Mesothelial cell of epicardium (in vitro differentiated cells): ENCODE measurements around the gene PHF2. TPM values are rescaled to one million over a fixed set of nuclear protein-coding genes. Genes with fewer than 3 reads are reported as not detected.

ENCODE experiments used
- DNase-seq, 2 experiments: peaks; one replicate each; pipeline ENCODE4 v3.0.0; 2021; ENCODE audit warnings: low spot score in 2 of 2; ENCODE audit not compliant: unreplicated experiment in 2 of 2
- H3K27ac Mint-ChIP-seq: 2 replicates; pipeline ENCODE4 v1.8.0; 2021; ENCODE audit warnings: mixed read lengths
- H3K27me3 Mint-ChIP-seq: 2 replicates; pipeline ENCODE4 v1.8.0; 2021; ENCODE audit warnings: low read depth, mixed read lengths
- H3K36me3 Mint-ChIP-seq: 2 replicates; pipeline ENCODE4 v1.8.0; 2021; ENCODE audit warnings: mixed read lengths
- H3K4me1 Mint-ChIP-seq: 2 replicates; pipeline ENCODE4 v1.8.0; 2021; ENCODE audit warnings: mixed read lengths
- H3K4me3 Mint-ChIP-seq: 2 replicates; pipeline ENCODE4 v1.8.0; 2021; ENCODE audit warnings: mild to moderate bottlenecking, moderate library complexity, mixed read lengths
- H3K9me3 Mint-ChIP-seq: 2 replicates; pipeline ENCODE4 v1.8.0; 2021; ENCODE audit warnings: mixed read lengths
- total RNA-seq: library from RNA; stranded (reverse); gene quantifications from 3 replicates; pipeline ENCODE4 v1.2.1, GENCODE V29; 2021
- TF ChIP-seq, protein P1 (sequence below): fragments of 200-600 bp; sonication (generic); IDR thresholded peaks from one replicate; pipeline ENCODE4 v1.5.0; 2021; ENCODE audit warnings: antibody characterized with exemption; ENCODE audit not compliant: unreplicated experiment

The PHF2 gene
- total RNA-seq, 1 donor from 2014 or later, result 37.6 TPM

DNA sequence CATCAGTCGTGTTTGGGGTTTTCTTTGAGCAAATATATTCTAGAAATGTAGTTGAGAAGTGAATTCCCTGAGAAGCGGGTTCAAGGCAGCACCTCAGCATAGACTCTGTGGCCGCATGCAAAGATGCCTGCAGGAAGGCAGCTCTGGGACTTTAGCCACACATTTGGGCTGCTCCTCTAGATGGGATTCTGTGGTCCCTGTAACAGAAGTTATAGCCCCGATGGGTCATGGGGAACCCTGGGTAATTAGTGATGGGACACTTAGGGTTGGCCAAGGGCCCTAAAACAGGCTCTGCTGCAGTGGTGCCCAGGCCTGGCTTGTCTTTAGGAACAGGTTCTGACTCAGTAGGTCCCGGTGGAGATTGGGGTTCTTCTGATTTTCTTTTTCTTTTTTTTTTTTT lies 36.8 kb downstream of the PHF2 start:
- TF ChIP-seq, protein P1, sequence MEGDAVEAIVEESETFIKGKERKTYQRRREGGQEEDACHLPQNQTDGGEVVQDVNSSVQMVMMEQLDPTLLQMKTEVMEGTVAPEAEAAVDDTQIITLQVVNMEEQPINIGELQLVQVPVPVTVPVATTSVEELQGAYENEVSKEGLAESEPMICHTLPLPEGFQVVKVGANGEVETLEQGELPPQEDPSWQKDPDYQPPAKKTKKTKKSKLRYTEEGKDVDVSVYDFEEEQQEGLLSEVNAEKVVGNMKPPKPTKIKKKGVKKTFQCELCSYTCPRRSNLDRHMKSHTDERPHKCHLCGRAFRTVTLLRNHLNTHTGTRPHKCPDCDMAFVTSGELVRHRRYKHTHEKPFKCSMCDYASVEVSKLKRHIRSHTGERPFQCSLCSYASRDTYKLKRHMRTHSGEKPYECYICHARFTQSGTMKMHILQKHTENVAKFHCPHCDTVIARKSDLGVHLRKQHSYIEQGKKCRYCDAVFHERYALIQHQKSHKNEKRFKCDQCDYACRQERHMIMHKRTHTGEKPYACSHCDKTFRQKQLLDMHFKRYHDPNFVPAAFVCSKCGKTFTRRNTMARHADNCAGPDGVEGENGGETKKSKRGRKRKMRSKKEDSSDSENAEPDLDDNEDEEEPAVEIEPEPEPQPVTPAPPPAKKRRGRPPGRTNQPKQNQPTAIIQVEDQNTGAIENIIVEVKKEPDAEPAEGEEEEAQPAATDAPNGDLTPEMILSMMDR, result no peak
- Mint-ChIP-seq H3K4me1 (no peaks in the 10 kb centered on the region), H3K36me3 (peaks cover 20% of the 10 kb centered on the region), H3K27ac (no peak overlapping the region), H3K27me3 (no peaks in the 10 kb centered on the region), H3K9me3 (peaks cover 21% of the 10 kb centered on the region), H3K4me3 (no peak overlapping the region)
- DNase-seq, result no peak

DNA sequence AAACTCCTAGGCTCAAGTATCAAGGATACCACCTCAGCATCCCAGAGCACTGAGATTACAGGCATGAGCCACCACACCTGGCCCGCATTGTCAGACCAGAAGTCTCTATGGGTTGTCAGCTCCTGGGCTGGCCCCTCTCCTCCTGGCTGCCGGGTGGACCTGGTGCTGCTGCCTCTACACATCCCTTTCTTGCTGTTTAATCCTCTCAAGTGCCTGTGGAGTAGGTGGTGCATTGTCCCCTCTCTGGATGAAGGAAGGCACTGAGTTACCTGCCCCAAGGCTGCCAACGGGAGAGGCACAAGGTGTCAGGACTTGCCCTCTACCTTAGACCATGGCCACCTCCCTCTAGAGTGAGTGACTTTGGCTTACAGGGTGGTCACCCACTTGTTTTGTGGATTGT lies 37.4 kb downstream of the PHF2 start:
- TF ChIP-seq, protein P1, result no peak
- peaks cover 15% of the 10 kb centered on the region for H3K9me3 Mint-ChIP-seq
- no peak overlapping the region for H3K27ac Mint-ChIP-seq
- no peak overlapping the region for H3K4me3 Mint-ChIP-seq
- peak in 1 of 2 experiments; percentile 22 for DNase-seq
- no peaks in the 10 kb centered on the region for H3K4me1 Mint-ChIP-seq
- H3K27me3 Mint-ChIP-seq, result no peaks in the 10 kb centered on the region
- peaks cover 16% of the 10 kb centered on the region for H3K36me3 Mint-ChIP-seq

DNA sequence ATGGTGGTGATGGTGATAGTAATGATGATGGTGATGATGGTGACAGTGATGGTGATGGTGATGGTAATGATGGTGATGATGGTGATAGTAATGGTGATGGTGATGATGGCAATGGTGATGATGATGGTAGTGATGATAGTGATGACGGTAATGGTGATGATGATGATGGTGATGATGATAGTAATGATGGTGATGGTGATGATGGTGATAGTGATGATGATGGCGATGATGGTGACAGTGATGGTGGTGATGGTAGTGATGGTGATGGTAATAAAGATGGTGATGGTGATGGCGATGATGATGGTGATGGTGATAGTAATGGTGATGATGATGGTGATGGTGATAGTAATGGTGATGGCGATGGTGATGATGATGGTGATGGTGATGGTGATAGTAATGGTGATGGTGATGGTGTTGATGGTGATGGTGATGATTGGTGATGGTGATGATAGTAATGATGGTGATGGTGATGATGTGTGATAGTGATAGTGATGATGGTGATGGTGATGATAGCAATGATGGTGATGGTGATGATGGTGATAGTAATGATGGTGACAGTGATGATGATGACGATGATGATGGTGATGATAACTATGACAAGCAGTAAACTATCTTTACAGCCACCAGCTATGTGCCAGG lies 38.6 kb downstream of the PHF2 start:
- DNase-seq, result no peak
- peaks cover 8% of the 10 kb centered on the region for H3K36me3 Mint-ChIP-seq
- TF ChIP-seq, protein P1, result no peak
- H3K27me3 Mint-ChIP-seq, result no peaks in the 10 kb centered on the region
- no peaks in the 10 kb centered on the region for H3K4me1 Mint-ChIP-seq
- no peak overlapping the region for H3K27ac Mint-ChIP-seq
- no peak overlapping the region for H3K4me3 Mint-ChIP-seq
- peaks cover 6% of the 10 kb centered on the region for H3K9me3 Mint-ChIP-seq

DNA sequence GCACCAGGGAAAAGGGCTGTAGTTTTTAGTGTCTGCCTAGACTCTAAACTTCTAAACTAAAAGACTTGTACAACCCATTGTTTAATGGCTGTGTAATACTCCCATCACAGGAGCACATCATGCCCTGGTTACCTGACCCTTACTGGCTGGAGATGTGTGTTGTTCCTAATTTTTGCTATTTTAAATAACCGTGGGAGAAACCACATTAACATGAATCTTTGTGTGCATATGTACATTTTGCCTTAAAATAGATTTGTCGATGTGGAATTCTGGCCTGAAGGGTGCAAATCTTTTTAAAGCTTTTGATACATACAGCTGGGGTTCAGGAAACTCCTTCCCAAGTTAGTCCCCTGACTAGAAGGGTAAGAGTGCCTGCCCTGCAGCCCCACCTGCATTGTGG lies 39.7 kb downstream of the PHF2 start:
- no peaks in the 10 kb centered on the region for H3K9me3 Mint-ChIP-seq
- DNase-seq, result peak in 1 of 2 experiments; percentile 9
- no peak overlapping the region for H3K4me3 Mint-ChIP-seq
- H3K27ac Mint-ChIP-seq, result no peak overlapping the region
- H3K36me3 Mint-ChIP-seq, result peaks cover 3% of the 10 kb centered on the region
- no peaks in the 10 kb centered on the region for H3K4me1 Mint-ChIP-seq
- TF ChIP-seq, protein P1, result no peak
- H3K27me3 Mint-ChIP-seq, result no peaks in the 10 kb centered on the region

DNA sequence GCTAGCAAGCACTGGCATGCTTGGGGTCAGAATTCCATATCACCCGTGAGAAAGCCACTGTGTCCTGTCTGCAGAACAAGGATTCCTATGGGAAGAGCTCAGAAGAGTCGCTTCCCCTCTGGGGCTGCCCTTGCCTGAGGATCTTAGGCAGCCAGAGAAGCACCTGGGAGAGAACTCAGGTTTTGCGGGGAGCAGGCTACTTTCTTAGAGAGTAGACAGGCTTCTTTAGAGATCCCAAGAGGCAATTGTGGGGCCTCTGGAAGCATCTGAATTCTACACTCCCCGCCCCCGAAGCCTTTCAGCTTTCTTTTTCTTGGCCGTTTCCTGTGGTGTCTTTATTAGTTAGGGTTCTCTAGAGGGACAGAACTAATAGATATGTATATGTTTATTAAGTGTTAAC lies 40.9 kb downstream of the PHF2 start:
- TF ChIP-seq, protein P1, result no peak
- Mint-ChIP-seq H3K36me3 (no peaks in the 10 kb centered on the region), H3K4me3 (no peak overlapping the region), H3K27ac (peak overlapping the region; percentile 57), H3K27me3 (no peaks in the 10 kb centered on the region), H3K4me1 (no peaks in the 10 kb centered on the region), H3K9me3 (no peaks in the 10 kb centered on the region)
- peak in 1 of 2 experiments; percentile 25 for DNase-seq

DNA sequence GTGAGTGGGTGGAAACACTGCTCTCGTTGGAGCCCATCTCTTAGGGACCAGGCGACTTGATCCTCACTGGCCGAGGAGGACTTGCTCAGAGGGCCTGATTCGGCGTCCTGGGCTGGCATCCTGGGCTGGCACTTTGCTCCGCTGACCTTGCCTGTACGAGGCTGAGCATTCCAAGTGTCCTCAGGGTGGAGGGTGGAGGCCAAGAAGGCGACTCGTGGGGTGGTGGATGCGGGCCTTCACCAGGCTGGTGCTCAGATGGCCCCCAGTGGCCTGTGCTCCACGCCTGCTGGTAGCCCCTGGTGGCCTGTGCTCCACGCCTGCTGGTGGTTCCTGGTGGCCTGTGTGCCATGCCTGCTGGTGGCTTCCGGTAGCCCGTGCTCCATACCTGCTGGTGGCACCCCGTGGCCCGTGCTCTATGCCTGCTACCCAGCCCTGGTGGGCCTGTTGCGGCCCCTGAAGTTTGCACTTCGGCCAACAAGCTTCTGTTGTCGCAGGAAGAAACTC lies 42.9 kb downstream of the PHF2 start:
- Mint-ChIP-seq H3K9me3 (no peaks in the 10 kb centered on the region), H3K27ac (no peak overlapping the region), H3K4me3 (no peak overlapping the region), H3K27me3 (no peaks in the 10 kb centered on the region), H3K4me1 (no peaks in the 10 kb centered on the region), H3K36me3 (no peaks in the 10 kb centered on the region)
- peak in 1 of 2 experiments; percentile 26 for DNase-seq
- TF ChIP-seq, protein P1, result no peak
